Upper lobe of left lung (tissue), 4 donors: Measurements from ENCODE around the gene PTEN.

Source experiments
- EP300 ChIP-seq, 4 donors: sonication (generic); formaldehyde crosslinking; IDR thresholded peaks; one replicate each; pipeline ENCODE4 v1.5.1; 2017; ENCODE audit warnings: antibody characterized with exemption in 4 of 4, control low read depth in 2 of 4
- POLR2A ChIP-seq, 4 donors: fragments of 450-650 bp; IDR thresholded peaks; one replicate each; pipeline ENCODE4 v1.5.1; 2016 to 2017; ENCODE audit warnings: antibody characterized with exemption in 4 of 4, mild to moderate bottlenecking in 2 of 4
- POLR2AphosphoS5 ChIP-seq, 2 donors: sonication (generic); formaldehyde crosslinking; IDR thresholded peaks; one replicate each; pipeline ENCODE4 v1.5.1; 2017; ENCODE audit warnings: antibody characterized with exemption in 2 of 2
- TF ChIP-seq, protein P1 (sequence below), 6 experiments: fragments of 450-650 bp in 4 of 6; fragments of 200-600 bp in 2 of 6; sonication (generic) in 2 of 6; IDR thresholded peaks; one replicate each; pipeline ENCODE4 v1.5.1; 2016 to 2019; ENCODE audit warnings: antibody characterized with exemption in 6 of 6

DNA sequence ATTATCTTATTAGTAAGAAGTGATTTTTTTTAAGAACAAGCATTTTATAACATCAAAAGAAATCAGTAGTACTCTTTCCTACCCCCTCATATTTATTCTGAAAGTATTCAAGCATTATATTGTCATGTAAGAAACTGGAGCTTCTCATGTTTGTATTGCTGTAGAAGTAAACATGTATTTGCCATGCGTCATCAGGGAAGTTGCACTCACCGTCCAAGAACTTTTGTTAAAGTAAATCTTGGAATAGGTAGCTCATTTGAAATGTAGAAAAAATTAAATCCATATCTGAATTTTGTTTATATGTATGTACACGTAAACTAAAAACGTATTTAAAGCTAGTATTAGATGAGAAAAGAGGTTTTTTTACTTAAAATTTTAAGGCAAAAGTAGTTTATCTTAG lies 96.8 kb downstream of the PTEN start:
- TF ChIP-seq POLR2A (IDR thresholded peaks at IDR 0.05) (no peak), POLR2AphosphoS5 (IDR thresholded peaks at IDR 0.05) (no peak), EP300 (IDR thresholded peaks at IDR 0.05) (no peak)
- TF ChIP-seq, protein P1, sequence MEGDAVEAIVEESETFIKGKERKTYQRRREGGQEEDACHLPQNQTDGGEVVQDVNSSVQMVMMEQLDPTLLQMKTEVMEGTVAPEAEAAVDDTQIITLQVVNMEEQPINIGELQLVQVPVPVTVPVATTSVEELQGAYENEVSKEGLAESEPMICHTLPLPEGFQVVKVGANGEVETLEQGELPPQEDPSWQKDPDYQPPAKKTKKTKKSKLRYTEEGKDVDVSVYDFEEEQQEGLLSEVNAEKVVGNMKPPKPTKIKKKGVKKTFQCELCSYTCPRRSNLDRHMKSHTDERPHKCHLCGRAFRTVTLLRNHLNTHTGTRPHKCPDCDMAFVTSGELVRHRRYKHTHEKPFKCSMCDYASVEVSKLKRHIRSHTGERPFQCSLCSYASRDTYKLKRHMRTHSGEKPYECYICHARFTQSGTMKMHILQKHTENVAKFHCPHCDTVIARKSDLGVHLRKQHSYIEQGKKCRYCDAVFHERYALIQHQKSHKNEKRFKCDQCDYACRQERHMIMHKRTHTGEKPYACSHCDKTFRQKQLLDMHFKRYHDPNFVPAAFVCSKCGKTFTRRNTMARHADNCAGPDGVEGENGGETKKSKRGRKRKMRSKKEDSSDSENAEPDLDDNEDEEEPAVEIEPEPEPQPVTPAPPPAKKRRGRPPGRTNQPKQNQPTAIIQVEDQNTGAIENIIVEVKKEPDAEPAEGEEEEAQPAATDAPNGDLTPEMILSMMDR (IDR thresholded peaks at IDR 0.05): no peak
